Activated CD4-positive, alpha-beta T cell treated with anti-CD3 and anti-CD28 coated beads, Interleukin-2, amount 50 U/mL, for 48 hours (primary cell): ENCODE measurements around the gene PADI6.
A peak's percentile ranks its signal among the peaks of the same experiment; 100 is the strongest.
"Not testable (repeated sequence)": the region's sequence is repeated elsewhere in the genome, so short reads cannot be mapped to it uniquely, and the experiment has no call there.

Source experiments
- DNase-seq, 2 experiments: peaks; one replicate each; pipeline ENCODE4 v3.0.0-alpha.2; 2020

PADI6 gene

GRCh38 chr1:17405898-17406759 lies 34.1 kb downstream of the PADI6 start:
- peak; percentile 50 to 54 for DNase-seq

- DNase-seq: not testable (repeated sequence)
Measured at GRCh38 chr1:17406760-17407475, 34.9 kb downstream of the PADI6 start.

GRCh38 chr1:17407786-17408514 lies 36.0 kb downstream of the PADI6 start:
- not testable (repeated sequence) for DNase-seq

GRCh38 chr1:17409391-17409811 lies 37.4 kb downstream of the PADI6 start:
- DNase-seq: no peak

GRCh38 chr1:17412093-17412870 lies 40.3 kb downstream of the PADI6 start:
- DNase-seq: no peak

- DNase-seq: no peak
Measured at GRCh38 chr1:17414022-17414421, 42.0 kb downstream of the PADI6 start.

- DNase-seq: no peak
Measured at GRCh38 chr1:17416389-17416788, 44.4 kb downstream of the PADI6 start.

GRCh38 chr1:17419626-17420328 lies 47.8 kb downstream of the PADI6 start:
- DNase-seq: peak; percentile 63 to 69

GRCh38 chr1:17420391-17420918 lies 48.5 kb downstream of the PADI6 start:
- no peak for DNase-seq

- no peak for DNase-seq
Measured at GRCh38 chr1:17422461-17422860, 50.5 kb downstream of the PADI6 start.

- DNase-seq: no peak
Measured at GRCh38 chr1:17423781-17424245, 51.8 kb downstream of the PADI6 start.

- no peak for DNase-seq
Measured at GRCh38 chr1:17425806-17426600, 54.0 kb downstream of the PADI6 start.

- no peak for DNase-seq
Measured at GRCh38 chr1:17427696-17428660, 56.0 kb downstream of the PADI6 start.

GRCh38 chr1:17429183-17429582 lies 57.2 kb downstream of the PADI6 start:
- DNase-seq: no peak

- DNase-seq: no peak
Measured at GRCh38 chr1:17432412-17432811, 60.4 kb downstream of the PADI6 start.

- no peak for DNase-seq
Measured at GRCh38 chr1:17433261-17433660, 61.3 kb downstream of the PADI6 start.

- DNase-seq: no peak
Measured at GRCh38 chr1:17434016-17434415, 62.0 kb downstream of the PADI6 start.

- DNase-seq: no peak
Measured at GRCh38 chr1:17434601-17435000, 62.6 kb downstream of the PADI6 start.
